Measurements from ENCODE around the gene NHEJ1. TPM values are rescaled to one million over a fixed set of nuclear protein-coding genes. Genes with fewer than 3 reads are reported as not detected.
A peak's percentile ranks its signal among the peaks of the same experiment; 100 is the strongest.

NHEJ1 gene
- total and polyA plus RNA-seq, 12 donors: 3.8 to 12.0 (median 7.1) TPM

DNA sequence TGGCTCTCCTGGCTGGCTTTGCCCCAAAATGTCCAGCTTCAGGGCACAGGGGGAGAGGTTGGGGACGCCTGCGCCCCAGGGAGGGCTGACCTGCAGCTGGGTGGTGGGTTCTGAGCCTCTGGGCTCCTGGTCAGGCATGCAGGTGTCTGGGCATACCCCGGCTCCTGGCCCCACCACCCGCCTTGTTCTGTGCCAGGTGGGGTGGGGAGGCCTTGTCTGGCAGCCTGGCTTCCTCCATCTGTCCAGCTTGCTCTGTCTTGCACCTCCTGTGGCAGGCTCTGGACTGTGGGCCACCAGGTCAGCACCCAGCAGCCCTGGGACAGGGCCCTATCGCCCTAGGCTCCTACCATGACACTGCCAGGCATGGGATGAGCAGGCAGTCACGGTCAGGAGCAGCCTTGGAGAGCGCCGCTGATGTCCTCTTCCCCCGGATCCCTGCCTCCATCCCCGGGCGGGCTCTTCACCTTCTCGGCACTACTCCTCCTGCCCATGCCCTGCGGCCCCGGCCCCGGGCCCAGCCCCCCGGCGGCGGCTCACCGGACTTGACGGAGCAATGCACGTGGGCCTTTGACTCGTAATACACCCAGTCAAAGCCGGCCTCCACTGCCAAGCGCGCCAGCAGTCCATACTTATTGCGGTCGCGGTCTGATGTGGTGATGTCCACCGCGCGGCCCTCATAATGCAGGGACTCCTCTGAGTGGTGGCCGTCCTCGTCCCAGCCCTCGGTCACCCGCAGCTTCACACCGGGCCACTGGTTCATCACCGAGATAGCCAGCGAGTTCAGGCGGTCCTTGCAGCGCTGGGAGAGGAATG lies 103.5 kb downstream of the NHEJ1 start:
- Histone ChIP-seq H3K4me1 (peaks cover 27 to 40% (median 37%) of the 10 kb centered on the region in 9 donors), H3K9me3 (no peaks in the 10 kb centered on the region), H3K27me3 (peaks cover 39 to 96% (median 83%) of the 10 kb centered on the region in 7 donors), H3K4me3 (peak overlapping the region in 1 of 10 donors; percentile 21), H3K27ac (no peak overlapping the region), H3K36me3 (no peaks in the 10 kb centered on the region)
- intact Hi-C loops (cut with DNase I): loop anchor here in 8 of 10 donors (5.0 to 10.0 kb wide), 7 partner anchors 58 to 248 kb away; partner anchors contain the start of gene PTPRN (in 1 of the 8)
- ATAC-seq (no peak), DNase-seq (no peak)
- TF ChIP-seq, protein P1, sequence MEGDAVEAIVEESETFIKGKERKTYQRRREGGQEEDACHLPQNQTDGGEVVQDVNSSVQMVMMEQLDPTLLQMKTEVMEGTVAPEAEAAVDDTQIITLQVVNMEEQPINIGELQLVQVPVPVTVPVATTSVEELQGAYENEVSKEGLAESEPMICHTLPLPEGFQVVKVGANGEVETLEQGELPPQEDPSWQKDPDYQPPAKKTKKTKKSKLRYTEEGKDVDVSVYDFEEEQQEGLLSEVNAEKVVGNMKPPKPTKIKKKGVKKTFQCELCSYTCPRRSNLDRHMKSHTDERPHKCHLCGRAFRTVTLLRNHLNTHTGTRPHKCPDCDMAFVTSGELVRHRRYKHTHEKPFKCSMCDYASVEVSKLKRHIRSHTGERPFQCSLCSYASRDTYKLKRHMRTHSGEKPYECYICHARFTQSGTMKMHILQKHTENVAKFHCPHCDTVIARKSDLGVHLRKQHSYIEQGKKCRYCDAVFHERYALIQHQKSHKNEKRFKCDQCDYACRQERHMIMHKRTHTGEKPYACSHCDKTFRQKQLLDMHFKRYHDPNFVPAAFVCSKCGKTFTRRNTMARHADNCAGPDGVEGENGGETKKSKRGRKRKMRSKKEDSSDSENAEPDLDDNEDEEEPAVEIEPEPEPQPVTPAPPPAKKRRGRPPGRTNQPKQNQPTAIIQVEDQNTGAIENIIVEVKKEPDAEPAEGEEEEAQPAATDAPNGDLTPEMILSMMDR (IDR thresholded peaks at IDR 0.05): no peak
- 12 to 14% methylated on average over 40 of the region's 40 CpGs for WGBS, 2 donors

- Histone ChIP-seq H3K36me3 (no peaks in the 10 kb centered on the region), H3K4me1 (peaks cover 27 to 38% (median 37%) of the 10 kb centered on the region in 9 donors), H3K27me3 (peaks cover 38 to 94% (median 83%) of the 10 kb centered on the region in 7 donors), H3K27ac (no peak overlapping the region), H3K4me3 (no peak overlapping the region), H3K9me3 (no peaks in the 10 kb centered on the region)
- WGBS, 2 donors: 69 to 71% methylated on average over 9 of the region's 9 CpGs
- ATAC-seq (no peak), DNase-seq (no peak)
- TF ChIP-seq, protein P1 (IDR thresholded peaks at IDR 0.05): no peak
- intact Hi-C loops (cut with DNase I): loop anchor here in 8 of 10 donors (5.0 to 10.0 kb wide), 7 partner anchors 58 to 248 kb away; partner anchors contain the start of gene PTPRN (in 1 of the 8)
Observed at GRCh38 chr2:219056176-219056895, 104.3 kb downstream of the NHEJ1 start.

- 86 to 87% methylated on average over 43 of the region's 43 CpGs for WGBS, 2 donors
- Histone ChIP-seq H3K36me3 (no peaks in the 10 kb centered on the region), H3K4me1 (peaks cover 25 to 32% (median 31%) of the 10 kb centered on the region in 9 donors), H3K9me3 (no peaks in the 10 kb centered on the region), H3K27ac (no peak overlapping the region), H3K4me3 (no peak overlapping the region), H3K27me3 (peaks cover 29 to 93% (median 80%) of the 10 kb centered on the region in 7 donors)
- ATAC-seq (no peak), DNase-seq (no peak)
- TF ChIP-seq, protein P1 (IDR thresholded peaks at IDR 0.05): no peak
- intact Hi-C loops (cut with DNase I): loop anchor here in 8 of 10 donors (5.0 to 10.0 kb wide), 7 partner anchors 60 to 250 kb away; partner anchors contain the start of gene PTPRN (in 1 of the 8)
Observed at GRCh38 chr2:219054956-219055903, 105.4 kb downstream of the NHEJ1 start.

All from heart right ventricle (tissue), 16 donors.